Endodermal cell (in vitro differentiated cells): ENCODE results near the gene NNAT. TPM values are rescaled to one million over a fixed set of nuclear protein-coding genes. Genes with fewer than 3 reads are reported as not detected.
A peak's percentile ranks its signal among the peaks of the same experiment; 100 is the strongest.

Source experiments
- DNase-seq: peaks from one replicate; pipeline ENCODE4 v3.0.0-alpha.2; 2017
- H3K27ac ChIP-seq: 2 replicates; pipeline ENCODE4 v1.5.1; 2013; ENCODE audit warnings: mild to moderate bottlenecking, low read depth, low read length, moderate library complexity
- H3K27me3 ChIP-seq: 2 replicates; pipeline ENCODE4 v1.6.1; 2013; ENCODE audit warnings: mild to moderate bottlenecking, low read length, moderate library complexity; ENCODE audit not compliant: insufficient read depth, control insufficient read depth, poor library complexity, severe bottlenecking
- H3K36me3 ChIP-seq: 2 replicates; pipeline ENCODE4 v1.7.0; 2013; ENCODE audit warnings: mild to moderate bottlenecking, low read length, moderate library complexity; ENCODE audit not compliant: control insufficient read depth, insufficient read depth
- H3K4me1 ChIP-seq: one replicate; pipeline ENCODE4 v1.7.0; 2013; ENCODE audit warnings: low read length; ENCODE audit not compliant: control insufficient read depth, insufficient read depth
- H3K4me3 ChIP-seq: 2 replicates; pipeline ENCODE4 v1.5.1; 2013; ENCODE audit warnings: mild to moderate bottlenecking, low read length, moderate library complexity
- H3K9ac ChIP-seq: 2 replicates; pipeline ENCODE4 v1.6.1; 2013; ENCODE audit warnings: mild to moderate bottlenecking, low read length, moderate library complexity; ENCODE audit not compliant: poor library complexity, severe bottlenecking; ENCODE audit errors: extremely low read depth
- H3K9me3 ChIP-seq: 2 replicates; pipeline ENCODE4 v1.6.1; 2013; ENCODE audit warnings: mild to moderate bottlenecking, low read length, moderate library complexity; ENCODE audit not compliant: control insufficient read depth
- H3K27ac Mint-ChIP-seq: 2 replicates; pipeline ENCODE4 v1.8.0; 2020; ENCODE audit warnings: mixed read lengths
- H3K27me3 Mint-ChIP-seq: 2 replicates; pipeline ENCODE4 v1.8.0; 2021; ENCODE audit warnings: mild to moderate bottlenecking, mixed read lengths; ENCODE audit not compliant: insufficient read depth
- H3K36me3 Mint-ChIP-seq: 2 replicates; pipeline ENCODE4 v1.8.0; 2020; ENCODE audit warnings: low read depth, mixed read lengths
- H3K4me1 Mint-ChIP-seq: 2 replicates; pipeline ENCODE4 v1.8.0; 2020; ENCODE audit warnings: mixed read lengths
- H3K4me3 Mint-ChIP-seq: 2 replicates; pipeline ENCODE4 v1.8.0; 2020; ENCODE audit warnings: mild to moderate bottlenecking, moderate library complexity, mixed read lengths
- H3K9me3 Mint-ChIP-seq: 2 replicates; pipeline ENCODE4 v1.8.0; 2020; ENCODE audit warnings: mild to moderate bottlenecking, mixed read lengths
- CTCF ChIP-seq: fragments of 200-600 bp; sonication (generic); conservative IDR thresholded peaks from 2 replicates; pipeline ENCODE4 v1.5.0; 2021; ENCODE audit warnings: antibody characterized with exemption, mild to moderate bottlenecking
- WGBS, 2 experiments: methylation state at CpG; one replicate each; pipeline versions ENCODE4 v1.1.5 to v1.1.7; 2013; ENCODE audit warnings: missing lambda C conversion rate in 2 of 2, mixed read lengths in 1 of 2; ENCODE audit not compliant: insufficient coverage in 1 of 2, insufficient read length in 1 of 2; 5-methylcytosine and 5-hydroxymethylcytosine counted together
- total RNA-seq, 2 donors: library from RNA; stranded (reverse); fragmentation: NEBNext Ultra II Directional in 1 of 2; extraction: Animal tissue kit (Norgen Biotek cat#: 25700) in 1 of 2; gene quantifications; 2 replicates in 1 of 2; 3 replicates in 1 of 2; pipeline ENCODE4 v1.2.1, GENCODE V29; 2021

Gene NNAT
- total RNA-seq, 2 donors from 2014 or later = 16.8 to 27.3 TPM

- H3K9me3 Mint-ChIP-seq = no peaks in the 10 kb centered on the region
- Histone ChIP-seq H3K4me3 (no peak overlapping the region), H3K9ac (no peak overlapping the region), H3K27me3 (no peaks in the 10 kb centered on the region), H3K36me3 (no peaks in the 10 kb centered on the region), H3K27ac (no peak overlapping the region), H3K9me3 (no peaks in the 10 kb centered on the region), H3K4me1 (no peaks in the 10 kb centered on the region)
- WGBS, 2 experiments = 90 to 100% methylated on average over 1 to 7 of the region's 7 CpGs
- DNase-seq = peak; percentile 32
- H3K27me3 Mint-ChIP-seq = no peaks in the 10 kb centered on the region
- no peaks in the 10 kb centered on the region for H3K36me3 Mint-ChIP-seq
- H3K4me3 Mint-ChIP-seq = no peak overlapping the region
- H3K4me1 Mint-ChIP-seq = no peaks in the 10 kb centered on the region
- TF ChIP-seq CTCF = no peak
- H3K27ac Mint-ChIP-seq = no peak overlapping the region
Measured at GRCh38 chr20:37500311-37500710, 20.7 kb upstream of the NNAT start.

GRCh38 chr20:37501940-37502339 is 19.1 kb upstream of the NNAT start:
- 83% methylated on average over 7 of the region's 7 CpGs for WGBS, 2 experiments
- no peak overlapping the region for H3K4me3 ChIP-seq
- H3K27ac ChIP-seq = no peak overlapping the region
- H3K9ac ChIP-seq = no peak overlapping the region
- H3K9me3 ChIP-seq = no peaks in the 10 kb centered on the region
- no peaks in the 10 kb centered on the region for H3K4me1 ChIP-seq
- Mint-ChIP-seq H3K27me3 (no peaks in the 10 kb centered on the region), H3K4me1 (no peaks in the 10 kb centered on the region), H3K9me3 (no peaks in the 10 kb centered on the region), H3K27ac (no peak overlapping the region), H3K4me3 (no peak overlapping the region), H3K36me3 (no peaks in the 10 kb centered on the region)
- H3K27me3 ChIP-seq = no peaks in the 10 kb centered on the region
- peak; percentile 81 for DNase-seq
- no peaks in the 10 kb centered on the region for H3K36me3 ChIP-seq
- TF ChIP-seq CTCF = peak; percentile 69

DNA sequence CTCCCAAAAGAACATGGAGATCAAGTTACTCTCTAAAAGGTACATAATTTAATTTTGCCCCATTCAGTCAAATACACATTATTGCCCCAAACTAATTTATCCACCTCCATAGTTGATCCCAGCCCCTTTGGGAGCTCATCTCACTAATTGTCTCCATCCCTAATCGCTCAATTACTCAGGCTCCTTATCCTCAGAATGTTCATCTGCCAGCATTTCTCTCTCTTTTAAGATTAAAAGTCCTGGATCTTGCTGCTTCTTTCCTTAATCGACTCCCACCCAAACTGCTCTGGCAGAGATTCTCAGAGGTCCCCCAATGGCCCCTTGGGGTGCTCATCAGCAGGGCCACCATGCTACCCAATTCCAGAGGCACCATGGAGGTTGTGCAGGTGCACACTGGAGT is 18.4 kb upstream of the NNAT start:
- H3K27ac Mint-ChIP-seq = no peak overlapping the region
- H3K36me3 ChIP-seq = peaks cover under 1% of the 10 kb centered on the region
- H3K4me1 Mint-ChIP-seq = no peaks in the 10 kb centered on the region
- H3K4me3 ChIP-seq = no peak overlapping the region
- H3K4me1 ChIP-seq = no peaks in the 10 kb centered on the region
- no peaks in the 10 kb centered on the region for H3K36me3 Mint-ChIP-seq
- 95 to 100% methylated on average over 1 to 2 of the region's 2 CpGs for WGBS, 2 experiments
- H3K27ac ChIP-seq = no peak overlapping the region
- no peaks in the 10 kb centered on the region for H3K27me3 ChIP-seq
- H3K9ac ChIP-seq = no peak overlapping the region
- DNase-seq = no peak
- H3K27me3 Mint-ChIP-seq = no peaks in the 10 kb centered on the region
- no peak overlapping the region for H3K4me3 Mint-ChIP-seq
- H3K9me3 ChIP-seq = no peaks in the 10 kb centered on the region
- H3K9me3 Mint-ChIP-seq = no peaks in the 10 kb centered on the region
- no peak for TF ChIP-seq CTCF
